HG02938 (cell line): ENCODE data around the gene TAS2R50.
"Not testable (repeated sequence)": the region's sequence is repeated elsewhere in the genome, so short reads cannot be mapped to it uniquely, and the experiment has no call there.

Experiments
- ATAC-seq: cut with Tn5 transposase; IDR thresholded peaks from one replicate; pipeline ENCODE4 v1.9.1; 2021; ENCODE audit warnings: mild to moderate bottlenecking, moderate library complexity; ENCODE audit not compliant: unreplicated experiment

The TAS2R50 gene, protein sequence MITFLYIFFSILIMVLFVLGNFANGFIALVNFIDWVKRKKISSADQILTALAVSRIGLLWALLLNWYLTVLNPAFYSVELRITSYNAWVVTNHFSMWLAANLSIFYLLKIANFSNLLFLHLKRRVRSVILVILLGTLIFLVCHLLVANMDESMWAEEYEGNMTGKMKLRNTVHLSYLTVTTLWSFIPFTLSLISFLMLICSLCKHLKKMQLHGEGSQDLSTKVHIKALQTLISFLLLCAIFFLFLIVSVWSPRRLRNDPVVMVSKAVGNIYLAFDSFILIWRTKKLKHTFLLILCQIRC

DNA sequence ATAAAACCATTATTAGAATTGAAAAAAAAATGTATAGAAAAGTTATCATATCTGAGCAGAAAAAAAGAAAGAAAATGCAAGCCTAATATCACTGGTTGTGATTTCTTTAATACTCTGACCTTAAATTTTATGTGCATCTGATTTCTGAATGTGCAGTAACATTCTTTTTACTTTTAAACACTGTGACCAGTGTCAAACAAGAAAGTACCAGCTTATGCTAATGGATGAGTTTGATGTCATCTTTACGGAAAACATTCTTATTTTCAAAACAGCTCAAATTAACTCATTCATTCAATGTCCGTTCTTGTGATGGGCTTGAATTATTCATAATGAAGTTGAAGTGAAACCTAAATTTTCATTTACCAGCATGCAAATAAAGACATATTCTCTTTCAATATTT is at the start of gene TAS2R50:
TSS of gene TAS2R50 (minus strand) at position 101 of the 400 bp plus-strand sequence. CDS start at position 49, 52 bp downstream.
- ATAC-seq: no peak

DNA sequence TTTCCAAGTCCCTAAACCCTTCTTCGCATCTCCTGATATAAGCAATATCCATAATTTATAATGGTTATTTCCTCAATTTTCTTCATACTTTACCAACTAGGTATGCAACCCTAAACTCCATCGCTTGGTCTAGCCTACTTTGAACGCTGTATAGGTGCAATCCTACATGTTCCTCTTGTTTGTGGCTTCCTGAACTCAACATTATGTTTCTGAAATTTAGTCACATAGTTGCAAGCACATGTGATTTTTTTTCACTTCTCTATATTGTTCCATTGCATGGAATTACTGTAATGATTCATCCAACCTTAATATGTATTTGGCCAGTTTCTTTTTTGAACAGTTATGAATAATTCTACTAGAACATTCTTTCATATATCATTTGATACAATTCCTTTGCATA is 47.2 kb upstream of the TAS2R50 start:
- ATAC-seq: not testable (repeated sequence)

DNA sequence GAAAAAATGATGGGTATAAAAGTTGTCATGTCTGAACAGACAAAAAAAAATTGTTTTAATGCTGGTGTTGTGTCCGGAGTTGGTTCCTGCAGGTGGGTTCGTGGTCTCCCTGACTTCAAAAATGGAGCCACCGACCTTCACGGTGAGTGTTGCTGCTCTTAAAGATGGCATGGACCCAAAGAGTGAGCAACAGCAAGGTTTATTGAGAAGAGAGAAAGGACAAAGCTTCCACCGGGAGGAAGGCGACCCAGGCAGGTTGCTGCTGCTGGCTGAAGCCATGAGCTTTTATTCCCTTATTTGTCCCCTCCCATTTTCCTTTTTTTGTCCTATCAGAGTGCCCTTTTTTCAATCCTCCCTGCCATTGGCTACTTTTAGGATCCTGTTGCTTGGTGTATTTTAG is 44.6 kb upstream of the TAS2R50 start, which contains the start of gene TAS2R31:
TSS of gene TAS2R31 (minus strand) at position 101 of the 400 bp plus-strand sequence. CDS start at position 29, 72 bp downstream.
- no peak for ATAC-seq

GRCh38 chr12:11026118-11026517 is 39.4 kb upstream of the TAS2R50 start:
- ATAC-seq: no peak

DNA sequence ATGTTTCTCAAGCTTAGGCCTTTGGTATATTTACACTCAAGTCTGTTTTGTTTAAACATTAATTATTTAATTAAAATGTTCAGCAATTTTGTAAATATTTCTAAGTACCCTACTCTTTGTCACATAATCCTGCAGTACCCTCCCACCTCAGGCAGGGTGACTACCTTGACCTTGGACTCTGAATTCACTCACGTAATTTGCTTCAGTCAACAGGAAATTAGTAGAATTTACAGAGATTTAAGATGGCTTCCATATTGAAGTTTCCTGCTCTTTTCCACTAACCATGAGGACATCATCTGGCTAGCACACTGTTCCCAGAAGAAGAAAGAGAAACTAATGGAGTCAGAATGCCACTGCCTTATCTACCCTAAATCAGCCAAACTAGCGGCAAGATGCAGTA is 36.7 kb upstream of the TAS2R50 start:
- ATAC-seq: no peak

GRCh38 chr12:11022520-11022919 is 35.8 kb upstream of the TAS2R50 start, which contains the start of gene TAS2R19:
Gene TAS2R19 (minus strand): TSS chr12:11022620. CDS start chr12:11022571, 49 bp downstream.
- no peak for ATAC-seq

DNA sequence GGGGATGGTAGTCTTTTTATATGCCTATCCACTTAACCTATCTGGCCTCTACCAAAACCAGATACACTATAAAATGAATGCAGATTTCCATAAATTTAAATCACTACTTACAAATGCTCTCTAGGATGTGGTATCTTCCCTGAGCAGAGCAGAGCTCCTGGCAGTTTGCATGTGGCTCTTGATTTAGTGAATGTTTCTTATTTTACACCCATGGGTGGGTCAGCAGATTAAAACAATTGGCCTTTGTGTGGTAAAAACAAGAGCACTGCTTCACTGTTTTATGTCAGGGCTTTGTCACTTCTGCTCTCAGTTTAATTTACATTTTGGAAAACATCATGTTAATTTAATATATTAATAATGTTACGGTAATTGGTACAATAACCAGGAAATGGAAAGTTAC is 30.2 kb upstream of the TAS2R50 start:
- ATAC-seq: no peak

DNA sequence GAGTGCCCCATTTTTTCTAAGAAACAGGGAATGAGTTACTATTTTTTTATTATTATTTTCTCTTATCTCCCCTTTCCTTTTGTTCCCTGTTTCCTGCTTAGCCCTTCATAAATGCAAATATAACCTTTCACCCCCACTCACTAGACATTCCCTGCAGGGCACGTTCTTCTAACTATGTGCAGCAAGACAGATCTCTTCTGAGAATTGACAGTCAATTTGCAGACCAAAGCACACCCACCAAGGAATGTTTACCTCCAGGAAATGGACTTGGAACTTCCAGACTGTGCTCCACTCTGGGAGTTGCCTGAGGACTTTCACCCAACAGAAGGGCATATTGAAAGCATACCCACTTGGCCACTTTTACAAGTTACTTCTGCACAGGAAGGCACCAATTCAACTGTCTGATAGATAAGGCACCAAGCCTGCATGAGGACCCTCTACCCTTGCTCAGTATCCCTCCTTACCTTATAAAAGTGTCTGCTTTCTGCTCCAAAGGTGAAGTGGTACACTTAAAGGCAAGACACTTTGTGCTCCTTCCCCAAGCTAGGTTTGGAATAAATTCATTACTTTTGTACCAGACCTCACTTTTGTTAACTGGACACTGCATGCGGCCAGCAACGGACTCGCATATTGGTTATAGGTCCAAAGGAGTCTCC is 29.2 kb upstream of the TAS2R50 start:
- no peak for ATAC-seq

- ATAC-seq: no peak
Observed at GRCh38 chr12:11014234-11014633, 27.5 kb upstream of the TAS2R50 start.

DNA sequence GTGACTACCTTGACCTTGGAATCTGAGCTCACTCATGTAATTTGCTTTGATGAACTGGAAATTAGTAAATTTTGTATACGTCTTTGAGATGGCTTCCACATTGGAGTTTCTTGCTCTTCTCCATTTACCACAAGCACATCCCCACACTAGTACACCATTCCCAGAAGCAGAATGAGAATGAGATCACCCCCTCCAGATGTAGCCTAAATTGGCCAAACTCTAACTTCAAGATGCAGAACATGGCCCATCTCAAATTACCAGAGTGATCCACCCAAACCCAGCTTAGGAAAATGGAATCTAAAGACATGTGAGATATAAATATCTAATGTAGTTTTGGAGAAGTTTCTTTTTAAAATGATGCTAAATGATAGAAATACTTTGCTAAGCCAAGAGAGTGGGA is 20.9 kb upstream of the TAS2R50 start:
- no peak for ATAC-seq

DNA sequence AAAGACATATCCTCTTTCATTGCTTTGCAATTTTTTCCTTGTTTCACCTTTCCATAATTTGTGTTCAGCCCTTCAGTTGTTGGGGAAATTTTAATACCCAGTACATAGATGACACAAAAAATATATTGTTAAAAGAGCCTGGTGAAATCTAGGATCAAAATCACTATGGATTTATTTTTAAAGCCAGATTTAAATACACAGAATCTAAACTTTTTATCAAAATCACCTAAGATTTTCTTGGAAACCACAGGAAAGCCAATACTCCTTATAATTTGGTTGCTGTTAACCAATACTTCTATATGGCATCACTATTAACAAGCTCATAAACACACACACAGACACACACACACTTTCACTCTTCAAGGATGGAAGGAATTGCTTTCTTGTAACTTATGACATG is 11.5 kb upstream of the TAS2R50 start, which contains the start of gene TAS2R20:
TSS of gene TAS2R20 (minus strand) at position 101 of the 400 bp plus-strand sequence. CDS start 429 bp downstream, outside the sequence.
- ATAC-seq: no peak

GRCh38 chr12:10994307-10994706 is 7.6 kb upstream of the TAS2R50 start:
- no peak for ATAC-seq

DNA sequence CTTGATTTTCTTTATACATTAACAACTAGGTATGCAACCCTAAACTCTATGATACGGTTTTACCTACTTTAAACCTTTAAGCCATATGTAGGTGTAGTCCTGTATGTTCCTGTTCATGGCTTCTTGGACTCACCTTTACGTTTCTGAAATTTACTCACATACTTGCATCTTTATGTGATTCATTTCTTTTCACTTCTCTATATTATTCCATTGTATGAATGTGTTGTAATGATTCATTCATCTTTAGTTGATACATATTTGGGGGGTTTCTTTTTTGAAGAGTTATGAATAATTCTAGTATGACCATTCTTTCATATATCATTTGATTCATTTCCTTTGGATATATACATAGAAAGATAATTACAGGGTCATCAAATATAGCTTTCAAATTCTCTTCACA is 2.4 kb upstream of the TAS2R50 start:
- no peak for ATAC-seq

DNA sequence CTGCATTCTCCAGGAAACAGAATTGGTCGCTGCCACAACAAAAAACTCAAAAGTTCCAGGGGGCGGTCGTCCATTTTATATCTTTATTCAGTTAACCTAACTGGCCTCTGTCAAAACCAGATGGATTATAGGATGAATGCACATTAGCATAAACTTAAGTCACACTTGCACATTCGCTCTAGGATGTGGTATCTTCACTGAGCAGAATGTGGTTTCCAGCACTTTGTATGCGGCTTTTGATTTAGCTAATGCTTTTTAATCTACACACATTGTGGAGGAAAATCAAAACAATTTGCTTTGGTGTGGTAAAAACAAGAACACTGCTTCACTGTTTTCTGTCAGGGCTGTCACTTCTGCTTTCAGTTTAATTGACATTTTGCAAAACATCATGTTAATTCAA is 4.5 kb downstream of the TAS2R50 start:
- no peak for ATAC-seq

- no peak for ATAC-seq
Observed at GRCh38 chr12:10974965-10975364, 11.7 kb downstream of the TAS2R50 start.

- no peak for ATAC-seq
Observed at GRCh38 chr12:10968765-10969456, 17.8 kb downstream of the TAS2R50 start.

GRCh38 chr12:10967409-10967808 is 19.3 kb downstream of the TAS2R50 start:
- ATAC-seq: no peak

- no peak for ATAC-seq
Observed at GRCh38 chr12:10966314-10966713, 20.4 kb downstream of the TAS2R50 start.

DNA sequence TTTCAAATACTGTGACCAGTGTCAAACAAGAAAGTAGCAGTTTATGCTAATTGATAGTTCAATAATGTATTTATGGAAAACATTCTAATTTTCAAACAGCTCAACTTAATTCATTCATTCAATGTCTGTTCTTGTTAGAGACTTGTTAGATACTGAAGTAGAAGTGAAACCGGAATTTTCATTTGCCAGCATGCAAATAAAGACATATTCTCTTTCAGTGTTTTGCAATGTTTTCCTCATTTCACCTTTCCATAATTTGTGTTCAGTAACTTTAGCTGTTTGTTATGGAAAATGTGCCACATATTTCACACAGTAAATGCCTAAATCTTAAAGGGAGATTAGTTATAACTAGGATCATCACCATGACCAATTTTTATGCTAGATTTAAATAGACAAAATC is 21.2 kb downstream of the TAS2R50 start:
- ATAC-seq: no peak

DNA sequence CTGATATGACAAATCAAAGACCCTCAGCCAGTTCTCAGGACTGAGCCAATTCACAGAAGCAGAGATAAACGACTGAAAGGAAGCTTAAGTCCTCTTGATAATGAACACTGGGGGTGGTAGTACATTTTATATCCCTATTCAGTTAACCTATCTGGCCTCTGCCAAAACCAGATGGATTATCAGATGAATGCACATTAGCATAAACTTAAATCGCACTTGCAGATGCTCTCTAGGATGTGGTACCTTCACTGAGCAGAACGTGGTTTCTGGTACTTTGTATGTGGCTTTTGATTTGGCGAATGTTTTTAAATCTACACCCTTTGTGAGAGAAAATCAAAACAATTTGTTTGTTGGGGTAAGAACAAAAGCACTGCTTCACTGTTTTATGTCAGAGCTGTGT is 26.5 kb downstream of the TAS2R50 start:
- ATAC-seq: no peak

- ATAC-seq: no peak
Observed at GRCh38 chr12:10959804-10960203, 26.9 kb downstream of the TAS2R50 start.

- ATAC-seq: no peak
Observed at GRCh38 chr12:10957741-10958140, 29.0 kb downstream of the TAS2R50 start.
